C1 segment of cervical spinal cord (tissue), 14 donors: Measurements from ENCODE around the gene SMYD2.
A peak's percentile ranks its signal among the peaks of the same experiment; 100 is the strongest.

Source experiments
- DNase-seq, 14 donors: peaks; one replicate each; lab custom pipeline; 2025; lab: John Stamatoyannopoulos, UW

SMYD2 gene, protein sequence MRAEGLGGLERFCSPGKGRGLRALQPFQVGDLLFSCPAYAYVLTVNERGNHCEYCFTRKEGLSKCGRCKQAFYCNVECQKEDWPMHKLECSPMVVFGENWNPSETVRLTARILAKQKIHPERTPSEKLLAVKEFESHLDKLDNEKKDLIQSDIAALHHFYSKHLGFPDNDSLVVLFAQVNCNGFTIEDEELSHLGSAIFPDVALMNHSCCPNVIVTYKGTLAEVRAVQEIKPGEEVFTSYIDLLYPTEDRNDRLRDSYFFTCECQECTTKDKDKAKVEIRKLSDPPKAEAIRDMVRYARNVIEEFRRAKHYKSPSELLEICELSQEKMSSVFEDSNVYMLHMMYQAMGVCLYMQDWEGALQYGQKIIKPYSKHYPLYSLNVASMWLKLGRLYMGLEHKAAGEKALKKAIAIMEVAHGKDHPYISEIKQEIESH

GRCh38 chr1:214281021-214281719, at the start of gene SMYD2:
Gene SMYD2, plus strand, starts transcription at chr1:214281159. Its CDS starts 96 bp downstream, at chr1:214281255.
- peak in 12 of 14 donors; percentile 16 to 81 (median 59) for DNase-seq

DNA sequence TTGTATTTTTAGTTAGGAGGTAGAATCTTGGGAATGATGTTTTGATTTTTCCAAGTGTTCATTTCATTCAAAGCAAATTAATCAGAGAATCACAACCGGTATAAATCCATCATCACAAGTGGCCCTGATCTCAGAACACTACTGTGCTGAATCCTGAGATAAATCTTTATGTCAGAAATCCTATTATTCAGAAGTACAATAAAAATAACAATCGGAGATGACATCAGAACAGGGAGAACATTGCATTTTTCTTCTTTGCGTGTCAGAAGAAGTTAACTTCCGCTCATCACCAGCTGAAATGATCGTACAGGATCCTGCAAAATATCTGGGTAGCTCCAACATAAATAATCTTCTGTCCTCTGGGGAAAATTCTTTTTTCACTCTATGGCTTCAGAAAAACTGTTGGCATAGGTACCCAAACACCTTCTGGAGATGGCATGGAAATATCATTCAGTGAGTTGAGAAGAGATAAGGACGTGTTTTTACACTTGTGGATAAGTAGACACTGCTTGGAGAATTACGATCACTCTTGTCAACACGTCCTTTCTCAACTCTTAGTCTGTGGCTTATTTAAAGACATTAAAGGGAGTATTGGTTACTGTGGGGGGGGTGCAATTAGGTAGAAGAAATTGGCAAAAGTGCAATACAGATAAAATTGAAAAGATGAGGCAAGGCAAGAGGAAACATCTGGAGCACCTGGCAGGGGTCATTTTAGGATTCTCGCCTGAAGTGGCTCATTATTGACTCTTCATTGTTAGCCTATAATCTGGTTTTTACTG, 46.9 kb upstream of the SMYD2 start:
- no peak for DNase-seq

- no peak for DNase-seq
These were observed 46.3 kb upstream of the SMYD2 start for GRCh38 chr1:214234635-214235025.

DNA sequence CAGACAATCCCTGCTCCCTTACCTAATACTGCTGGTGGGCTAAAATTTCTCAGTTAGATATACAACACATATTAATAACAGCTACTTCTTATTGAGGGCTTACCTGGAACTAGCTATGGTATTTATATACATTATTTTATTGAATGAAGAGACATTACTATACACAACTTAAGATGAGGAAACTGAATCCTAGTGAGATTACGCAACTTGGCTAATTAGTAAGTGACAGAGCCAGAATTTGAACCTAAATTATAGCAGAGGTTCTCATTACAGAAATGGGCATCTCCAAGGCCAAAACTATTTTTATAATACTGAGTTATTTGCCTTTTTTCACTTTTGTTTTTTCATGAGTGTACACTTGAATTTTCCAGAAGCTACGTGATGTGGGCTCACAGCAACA, 44.5 kb upstream of the SMYD2 start:
- no peak for DNase-seq

DNA sequence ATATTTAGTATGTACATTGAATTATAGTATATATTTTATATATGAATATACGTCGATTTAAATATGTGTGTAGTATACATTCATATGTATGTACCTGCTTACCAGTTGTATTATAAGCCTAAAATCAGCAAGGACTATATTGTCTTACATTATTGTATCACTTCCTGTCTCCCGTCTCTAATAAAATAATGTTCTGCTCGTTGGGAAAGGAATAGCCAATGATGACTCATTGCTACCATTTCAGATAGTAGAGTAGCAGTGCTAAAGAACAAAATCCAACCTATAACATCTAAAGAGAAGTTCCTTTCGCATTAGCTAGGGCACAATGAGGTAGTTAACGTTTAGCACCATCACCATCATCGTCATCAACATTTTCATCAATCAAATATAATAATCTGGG, 39.9 kb upstream of the SMYD2 start:
- no peak for DNase-seq

GRCh38 chr1:214244252-214244651, 36.7 kb upstream of the SMYD2 start:
- no peak for DNase-seq

- DNase-seq, result no peak
These were observed 36.1 kb upstream of the SMYD2 start for GRCh38 chr1:214244841-214245240.

- DNase-seq, result no peak
These were observed 33.4 kb upstream of the SMYD2 start for GRCh38 chr1:214247501-214248041.

DNA sequence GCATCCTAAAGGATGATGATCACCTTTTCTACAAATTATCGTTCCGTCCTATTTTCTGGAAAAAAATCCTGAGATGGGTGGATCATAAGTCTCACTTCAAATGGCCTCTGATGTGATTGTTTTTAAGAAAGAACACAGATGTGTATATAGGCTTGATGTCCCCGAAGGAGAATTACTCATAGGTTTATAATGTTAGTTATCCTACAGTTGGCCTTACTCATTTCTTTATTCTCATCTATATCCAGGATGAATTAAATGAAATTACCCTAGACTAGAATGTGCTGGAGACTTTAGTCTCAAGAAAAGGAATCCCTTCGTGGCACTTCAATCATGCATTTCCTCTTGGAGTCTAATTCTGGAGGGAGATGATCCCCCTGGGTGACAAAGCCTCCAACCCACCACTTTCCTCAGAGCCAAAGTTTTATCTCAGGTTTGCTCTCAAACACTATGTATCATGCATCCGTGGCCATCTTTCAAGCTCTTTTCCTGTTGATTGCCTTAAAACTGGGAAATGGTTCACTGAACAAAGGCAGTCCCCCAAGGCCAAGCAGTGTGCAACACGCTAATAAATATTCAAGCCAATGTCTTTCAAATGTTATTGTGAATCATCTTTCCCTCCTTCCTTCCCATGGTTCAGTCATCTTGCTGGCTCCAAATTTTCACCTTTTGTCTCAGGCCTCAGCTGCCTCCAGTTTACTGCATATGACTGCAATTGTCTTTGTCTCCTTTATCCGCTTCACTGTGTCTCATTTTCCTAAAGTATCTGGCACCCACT, 32.5 kb upstream of the SMYD2 start:
- no peak for DNase-seq

DNA sequence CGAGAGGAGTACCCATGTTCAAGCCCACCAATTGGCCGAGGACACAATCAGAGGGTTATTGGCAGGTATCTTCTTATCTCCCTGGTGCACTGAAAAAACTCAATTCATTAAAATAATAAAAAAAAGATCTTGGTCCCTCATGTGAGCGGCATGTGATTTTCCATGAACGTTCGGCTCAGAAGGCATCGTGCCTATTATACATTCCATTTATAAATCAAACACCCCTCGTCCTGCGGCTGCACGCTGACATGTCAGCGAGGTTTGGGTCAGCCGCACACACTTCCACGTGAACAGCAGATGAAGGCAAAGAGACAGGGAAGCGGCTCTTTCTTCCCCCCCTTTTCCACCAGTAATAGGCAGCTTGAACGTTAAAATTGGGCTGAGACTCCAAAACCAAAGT, 31.3 kb upstream of the SMYD2 start:
- DNase-seq, result no peak

GRCh38 chr1:214251354-214251753, 29.6 kb upstream of the SMYD2 start:
- DNase-seq, result no peak

GRCh38 chr1:214255509-214255908, 25.4 kb upstream of the SMYD2 start:
- no peak for DNase-seq

GRCh38 chr1:214259353-214259977, 21.5 kb upstream of the SMYD2 start:
- no peak for DNase-seq

- DNase-seq, result no peak
These were observed 20.3 kb upstream of the SMYD2 start for GRCh38 chr1:214260561-214261205.

GRCh38 chr1:214261206-214262123, 19.5 kb upstream of the SMYD2 start:
- peak in 12 of 14 donors; percentile 15 to 85 (median 60) for DNase-seq

DNA sequence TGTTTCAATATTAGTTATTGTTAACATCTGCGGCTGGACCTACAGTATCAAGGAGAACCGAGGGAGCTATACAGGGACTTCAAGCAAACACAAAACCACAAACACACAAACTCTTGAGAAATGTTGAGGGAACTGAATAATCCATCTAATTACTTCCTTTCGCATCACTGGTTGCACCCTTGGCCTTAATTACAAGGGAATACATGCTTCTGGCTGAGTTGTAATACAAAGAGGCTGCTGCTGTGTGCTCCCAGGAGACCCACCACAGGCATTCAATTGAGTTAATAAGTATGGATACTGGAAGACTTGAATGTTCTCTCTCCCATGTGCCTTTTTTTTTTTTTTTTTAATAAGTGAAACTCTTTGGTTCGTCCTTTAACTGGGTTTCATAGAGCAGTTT, 16.8 kb upstream of the SMYD2 start:
- DNase-seq, result no peak

DNA sequence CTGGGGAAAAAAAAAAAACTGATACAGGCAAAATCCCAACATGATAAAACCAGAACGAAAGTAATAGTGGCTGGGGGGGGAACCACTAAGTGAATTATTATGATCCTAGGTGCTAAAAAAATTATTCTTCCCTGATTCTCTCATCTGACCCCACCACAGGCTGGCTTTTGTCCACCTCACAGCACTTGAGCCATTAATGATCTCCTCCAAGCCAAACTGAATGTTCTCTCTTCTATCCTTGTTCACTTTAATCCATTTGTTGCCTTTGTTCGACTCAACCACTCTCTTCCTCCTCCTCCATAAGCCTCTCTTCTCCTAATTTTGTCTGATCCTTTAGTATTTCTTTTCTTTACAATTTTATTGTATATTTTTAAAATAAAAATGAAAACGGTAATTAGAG, 16.0 kb upstream of the SMYD2 start:
- DNase-seq, result no peak

GRCh38 chr1:214270097-214270650, 10.8 kb upstream of the SMYD2 start:
- DNase-seq, result no peak
